Heart right ventricle (tissue), 16 donors: Measurements from ENCODE around the gene THBS1. TPM values are rescaled to one million over a fixed set of nuclear protein-coding genes. Genes with fewer than 3 reads are reported as not detected.

Source experiments
- ATAC-seq, 8 donors: fragments of 200-7000 bp; cut with Tn5 transposase; one replicate each; pipeline ENCODE4 v1.9.1; 2020; ENCODE audit warnings: mild to moderate bottlenecking in 8 of 8, moderate library complexity in 8 of 8, moderate number of reproducible peaks in 1 of 8
- DNase-seq, 2 donors: peaks; one replicate each; pipeline ENCODE4 v3.0.0-alpha.2; 2020
- H3K27ac ChIP-seq, 10 donors: fragments of 200-600 bp; sonication (generic) in 2 of 10; one replicate each; pipeline versions ENCODE4 v1.5.0 to v1.8.0; 2020 to 2022; ENCODE audit warnings: mild to moderate bottlenecking in 3 of 10
- H3K27me3 ChIP-seq, 7 donors: fragments of 200-600 bp; one replicate each; pipeline ENCODE4 v1.8.0; 2021 to 2022; ENCODE audit warnings: mild to moderate bottlenecking in 2 of 7
- H3K36me3 ChIP-seq, 9 donors: fragments of 200-600 bp; sonication (generic) in 1 of 9; one replicate each; pipeline versions ENCODE4 v1.5.0 to v1.8.0; 2020 to 2022; ENCODE audit warnings: mild to moderate bottlenecking in 2 of 9
- H3K4me1 ChIP-seq, 9 donors: fragments of 200-600 bp; sonication (generic) in 1 of 9; one replicate each; pipeline versions ENCODE4 v1.5.0 to v1.8.0; 2020 to 2022; ENCODE audit warnings: mild to moderate bottlenecking in 4 of 9
- H3K4me3 ChIP-seq, 10 donors: fragments of 200-600 bp; sonication (generic) in 2 of 10; one replicate each; pipeline versions ENCODE4 v1.5.0 to v1.8.0; 2020 to 2022; ENCODE audit warnings: mild to moderate bottlenecking in 7 of 10, moderate library complexity in 2 of 10
- H3K9me3 ChIP-seq, 11 donors: fragments of 200-600 bp in 10 of 11; sonication (generic) in 2 of 11; one replicate each; pipeline versions ENCODE4 v1.5.0 to v1.8.0; 2013 to 2022; ENCODE audit warnings: mild to moderate bottlenecking in 2 of 11, control low read depth in 1 of 11, moderate library complexity in 1 of 11
- WGBS, 2 donors: extraction: QIAGEN DNeasy Blood & Tissue Kit; methylation state at CpG; one replicate each; pipeline ENCODE4 v1.1.7; 2013; ENCODE audit warnings: inconsistent platforms in 1 of 2; 5-methylcytosine and 5-hydroxymethylcytosine counted together
- intact Hi-C, 10 donors: fragments of 100-400 bp; cut with DNase I; formaldehyde crosslinking; loops; one replicate each; pipeline versions ENCODE4 v1.11.1 to v1.14.2; 2022
- polyA plus RNA-seq, 2 donors: library from polyadenylated mRNA; stranded (reverse); fragments of 200-250 nt; gene quantifications; one replicate each; pipeline ENCODE4 v1.2.3, GENCODE V29; 2013
- total RNA-seq, 10 donors: library from RNA; stranded (reverse); fragmentation: NEBNext Ultra II Directional in 3 of 10; extraction: Animal tissue kit (Norgen Biotek cat#: 25700) in 3 of 10; gene quantifications; one replicate each; pipeline versions ENCODE4 v1.2.1 to v1.2.4, GENCODE V29; 2021 to 2023
- TF ChIP-seq, protein P1 (sequence below), 9 donors: fragments of 200-600 bp; sonication (generic) in 2 of 9; IDR thresholded peaks; one replicate each; pipeline versions ENCODE4 v1.5.0 to v1.8.0; 2021 to 2022; ENCODE audit warnings: antibody characterized with exemption in 9 of 9, mild to moderate bottlenecking in 5 of 9, moderate library complexity in 1 of 9
- donor health status: Arrhythmogenic right ventricular cardiomyopathy.
- donor health status: ischemic (EF 13 %, LVEDD 7.1; RV severe dilation, severe dysfunction).
- donor health status: healthy with polysubstance abuse.
- donor health status: DM: no; HTN: yes; CAD: no.
- donor health status: DM: no; HTN: no; CAD: no.
- donor health status: ischemic (EF 25% LVEDD 6.9; RV normal size, moderate dysfunction).
- donor health status: ischemic (EF 25% LVEDD 5.7; RV mildly dilated, moderate dysfunction).
- donor health status: healthy.
- donor health status: DM: yes; HTN: yes; CAD: no.
- donor health status: Ischemic cardiomyopathy.
- donor health status: ischemic (EF 35%, LVEDD 5.7; RV mildly dilated, moderate dysfunction).
- donor health status: nonischemic (EF 11% LVEDD 7.7; RV severe dilation, severe dysfunction).
- donor health status: DM: yes; HTN: yes; CAD: no.
- donor health status: PGD.
- donor health status: ischemic (EF 29% LVEDD 5.4; RV normal size, mild dysfunction).
- donor health status: nonischemic (EF 23%, LVEDD 6.1; RV moderate dilation, normal function).

Gene THBS1
- total and polyA plus RNA-seq, 12 donors = 12.9 to 1,109 (median 102) TPM

DNA sequence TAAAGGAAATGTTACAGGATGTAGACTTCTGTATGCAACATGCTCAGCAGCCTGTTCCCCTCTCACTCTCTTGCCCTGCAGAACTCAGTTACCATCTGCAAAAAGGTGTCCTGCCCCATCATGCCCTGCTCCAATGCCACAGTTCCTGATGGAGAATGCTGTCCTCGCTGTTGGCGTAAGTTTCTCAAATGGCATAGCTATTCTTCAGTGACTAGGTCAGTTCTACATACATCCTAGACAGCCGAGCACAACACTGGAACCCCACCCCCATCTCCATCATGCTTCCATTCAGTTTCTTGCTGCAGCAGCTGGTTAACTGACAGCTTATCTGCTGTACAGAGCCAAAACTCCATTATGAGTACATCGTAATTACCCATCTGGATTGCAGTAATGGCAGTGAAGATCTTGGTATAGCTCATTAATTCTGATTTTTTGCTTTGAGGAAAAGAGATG is 4.5 kb downstream of the THBS1 start:
- Histone ChIP-seq H3K27me3 (peaks cover 0 to 7% (median 0%) of the 10 kb centered on the region in 7 donors), H3K9me3 (no peaks in the 10 kb centered on the region), H3K27ac (peak overlapping the region in 1 of 10 donors; percentile 45), H3K36me3 (peaks cover 0 to 88% (median 67%) of the 10 kb centered on the region in 9 donors), H3K4me1 (peaks cover 5 to 75% (median 41%) of the 10 kb centered on the region in 9 donors), H3K4me3 (peak overlapping the region in 3 of 10 donors; percentile 62 to 88 (median 67))
- 78 to 81% methylated on average over 4 of the region's 4 CpGs for WGBS, 2 donors
- TF ChIP-seq, protein P1, sequence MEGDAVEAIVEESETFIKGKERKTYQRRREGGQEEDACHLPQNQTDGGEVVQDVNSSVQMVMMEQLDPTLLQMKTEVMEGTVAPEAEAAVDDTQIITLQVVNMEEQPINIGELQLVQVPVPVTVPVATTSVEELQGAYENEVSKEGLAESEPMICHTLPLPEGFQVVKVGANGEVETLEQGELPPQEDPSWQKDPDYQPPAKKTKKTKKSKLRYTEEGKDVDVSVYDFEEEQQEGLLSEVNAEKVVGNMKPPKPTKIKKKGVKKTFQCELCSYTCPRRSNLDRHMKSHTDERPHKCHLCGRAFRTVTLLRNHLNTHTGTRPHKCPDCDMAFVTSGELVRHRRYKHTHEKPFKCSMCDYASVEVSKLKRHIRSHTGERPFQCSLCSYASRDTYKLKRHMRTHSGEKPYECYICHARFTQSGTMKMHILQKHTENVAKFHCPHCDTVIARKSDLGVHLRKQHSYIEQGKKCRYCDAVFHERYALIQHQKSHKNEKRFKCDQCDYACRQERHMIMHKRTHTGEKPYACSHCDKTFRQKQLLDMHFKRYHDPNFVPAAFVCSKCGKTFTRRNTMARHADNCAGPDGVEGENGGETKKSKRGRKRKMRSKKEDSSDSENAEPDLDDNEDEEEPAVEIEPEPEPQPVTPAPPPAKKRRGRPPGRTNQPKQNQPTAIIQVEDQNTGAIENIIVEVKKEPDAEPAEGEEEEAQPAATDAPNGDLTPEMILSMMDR (IDR thresholded peaks at IDR 0.05) = no peak
- intact Hi-C loops = loop anchor here in 6 of 10 donors (5.0 to 10.0 kb wide), 8 partner anchors 121 to 881 kb away; no protein-coding TSS in a partner anchor
- no peak for ATAC-seq
- DNase-seq = no peak

DNA sequence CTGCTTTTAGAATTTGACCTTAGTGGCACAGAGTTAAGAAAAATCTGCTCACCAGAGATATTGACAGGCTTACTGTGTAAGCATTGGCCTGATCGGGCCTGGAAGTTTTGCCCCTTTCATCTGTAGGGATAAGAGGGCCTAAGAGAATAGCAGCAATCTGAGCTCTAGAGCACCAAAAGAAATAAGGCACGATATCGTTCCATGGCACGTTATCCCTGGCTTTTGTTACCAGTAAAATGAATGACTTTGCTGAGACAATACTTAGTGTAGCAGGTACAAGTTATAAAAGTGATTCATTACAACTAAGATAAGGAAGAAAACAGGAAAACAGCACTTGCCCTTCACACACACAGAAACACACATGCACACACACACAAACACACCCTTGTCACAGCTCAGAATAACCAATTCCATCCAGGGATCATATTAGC is 5.0 kb downstream of the THBS1 start:
- intact Hi-C loops = loop anchor here in 6 of 10 donors (5.0 to 10.0 kb wide), 8 partner anchors 121 to 881 kb away; no protein-coding TSS in a partner anchor
- DNase-seq (no peak), ATAC-seq (no peak)
- Histone ChIP-seq H3K9me3 (no peaks in the 10 kb centered on the region), H3K27ac (peak overlapping the region in 4 of 10 donors; percentile 0 to 45 (median 23)), H3K27me3 (peaks cover 0 to 5% (median 0%) of the 10 kb centered on the region in 7 donors), H3K36me3 (peaks cover 0 to 93% (median 68%) of the 10 kb centered on the region in 9 donors), H3K4me3 (no peak overlapping the region), H3K4me1 (peaks cover 5 to 71% (median 37%) of the 10 kb centered on the region in 9 donors)
- TF ChIP-seq, protein P1 (IDR thresholded peaks at IDR 0.05) = no peak
- WGBS, 2 donors = 82 to 83% methylated on average over 4 of the region's 4 CpGs

DNA sequence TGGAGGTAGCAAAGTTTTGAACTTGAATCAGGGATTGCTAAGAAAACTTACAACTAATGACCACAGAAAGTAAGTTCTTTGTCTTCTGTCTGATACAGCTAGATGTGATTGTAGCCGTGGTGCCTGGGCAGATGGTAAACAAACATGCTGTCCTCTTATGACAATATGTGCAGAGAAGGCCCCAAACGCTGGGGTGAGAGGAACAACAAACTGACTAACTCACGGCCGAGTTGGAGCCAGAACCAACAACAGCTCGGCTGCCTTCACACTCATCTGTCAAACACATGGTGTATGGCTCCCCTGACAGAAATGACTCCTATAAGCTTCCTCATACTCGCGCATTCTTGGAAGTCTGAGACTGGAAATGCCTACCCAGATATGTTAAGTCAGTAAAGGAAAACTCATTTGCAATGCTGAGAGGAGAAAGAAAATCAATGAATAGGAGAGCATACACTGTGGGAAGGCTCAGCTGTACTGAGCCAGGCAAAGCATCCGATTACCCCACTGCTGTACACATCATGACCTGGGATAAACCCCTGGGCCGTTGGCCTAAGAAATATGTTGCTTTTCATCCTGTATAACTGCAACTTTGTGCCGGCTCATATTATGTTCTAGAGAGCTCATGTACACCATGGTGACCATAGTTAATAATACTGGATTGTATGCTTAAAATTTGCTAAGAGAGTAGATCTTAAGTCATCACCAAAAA is 5.7 kb downstream of the THBS1 start:
- H3K36me3 ChIP-seq = peaks cover 0 to 99% (median 74%) of the 10 kb centered on the region in 9 donors
- WGBS, 2 donors = 57 to 64% methylated on average over 10 of the region's 10 CpGs
- ATAC-seq (peak in 1 of 8 donors; percentile 39), DNase-seq (no peak)
- intact Hi-C loops = loop anchor here in 6 of 10 donors (5.0 to 10.0 kb wide), 8 partner anchors 122 to 882 kb away; no protein-coding TSS in a partner anchor
- H3K4me3 ChIP-seq = no peak overlapping the region
- H3K9me3 ChIP-seq = no peaks in the 10 kb centered on the region
- no peaks in the 10 kb centered on the region for H3K27me3 ChIP-seq
- TF ChIP-seq, protein P1 (IDR thresholded peaks at IDR 0.05) = no peak
- H3K4me1 ChIP-seq = peaks cover 5 to 69% (median 33%) of the 10 kb centered on the region in 9 donors
- H3K27ac ChIP-seq = peak overlapping the region in 4 of 10 donors; percentile 0 to 45 (median 23)

DNA sequence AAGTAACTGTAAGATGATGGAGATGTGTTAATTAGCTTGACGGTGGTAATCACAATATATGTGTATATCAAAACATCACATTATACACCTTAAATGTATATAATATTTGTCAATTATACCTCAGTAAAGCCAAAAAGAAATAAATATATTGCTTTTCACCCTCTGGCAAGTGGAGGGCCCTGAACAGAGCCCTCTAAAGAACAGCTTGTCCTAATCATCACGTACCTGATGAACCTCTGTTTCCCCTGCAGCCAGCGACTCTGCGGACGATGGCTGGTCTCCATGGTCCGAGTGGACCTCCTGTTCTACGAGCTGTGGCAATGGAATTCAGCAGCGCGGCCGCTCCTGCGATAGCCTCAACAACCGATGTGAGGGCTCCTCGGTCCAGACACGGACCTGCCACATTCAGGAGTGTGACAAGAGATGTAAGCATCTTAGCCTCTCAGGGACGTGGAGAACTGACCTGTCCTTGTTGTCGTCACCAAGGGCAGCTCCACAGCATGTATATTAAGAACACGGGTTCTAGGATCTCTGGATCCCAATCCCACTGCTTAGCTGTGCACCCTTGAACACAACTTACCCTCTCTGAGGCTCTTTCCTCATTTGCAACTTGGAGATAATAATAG is 6.3 kb downstream of the THBS1 start:
- Histone ChIP-seq H3K36me3 (peaks cover 0 to 100% (median 79%) of the 10 kb centered on the region in 9 donors), H3K4me3 (no peak overlapping the region), H3K9me3 (no peaks in the 10 kb centered on the region), H3K27ac (no peak overlapping the region), H3K27me3 (no peaks in the 10 kb centered on the region), H3K4me1 (peaks cover 5 to 63% (median 33%) of the 10 kb centered on the region in 9 donors)
- DNase-seq (no peak), ATAC-seq (no peak)
- TF ChIP-seq, protein P1 (IDR thresholded peaks at IDR 0.05) = no peak
- 86 to 91% methylated on average over 17 of the region's 17 CpGs for WGBS, 2 donors
- intact Hi-C loops = loop anchor here in 6 of 10 donors (5.0 to 10.0 kb wide), 8 partner anchors 122 to 882 kb away; no protein-coding TSS in a partner anchor
